Stimulated activated CD4-positive, alpha-beta T cell treated with anti-CD3 and anti-CD28 coated beads, Interleukin-15, amount 100 ng/mL, for 24 hours (primary cell): Measurements from ENCODE around the gene BUD13.
"Not testable (repeated sequence)": the region's sequence is repeated elsewhere in the genome, so short reads cannot be mapped to it uniquely, and the experiment has no call there.

Experiments
- DNase-seq: peaks from one replicate; pipeline ENCODE4 v3.0.0-alpha.2; 2020

Gene BUD13, protein sequence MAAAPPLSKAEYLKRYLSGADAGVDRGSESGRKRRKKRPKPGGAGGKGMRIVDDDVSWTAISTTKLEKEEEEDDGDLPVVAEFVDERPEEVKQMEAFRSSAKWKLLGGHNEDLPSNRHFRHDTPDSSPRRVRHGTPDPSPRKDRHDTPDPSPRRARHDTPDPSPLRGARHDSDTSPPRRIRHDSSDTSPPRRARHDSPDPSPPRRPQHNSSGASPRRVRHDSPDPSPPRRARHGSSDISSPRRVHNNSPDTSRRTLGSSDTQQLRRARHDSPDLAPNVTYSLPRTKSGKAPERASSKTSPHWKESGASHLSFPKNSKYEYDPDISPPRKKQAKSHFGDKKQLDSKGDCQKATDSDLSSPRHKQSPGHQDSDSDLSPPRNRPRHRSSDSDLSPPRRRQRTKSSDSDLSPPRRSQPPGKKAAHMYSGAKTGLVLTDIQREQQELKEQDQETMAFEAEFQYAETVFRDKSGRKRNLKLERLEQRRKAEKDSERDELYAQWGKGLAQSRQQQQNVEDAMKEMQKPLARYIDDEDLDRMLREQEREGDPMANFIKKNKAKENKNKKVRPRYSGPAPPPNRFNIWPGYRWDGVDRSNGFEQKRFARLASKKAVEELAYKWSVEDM

DNA sequence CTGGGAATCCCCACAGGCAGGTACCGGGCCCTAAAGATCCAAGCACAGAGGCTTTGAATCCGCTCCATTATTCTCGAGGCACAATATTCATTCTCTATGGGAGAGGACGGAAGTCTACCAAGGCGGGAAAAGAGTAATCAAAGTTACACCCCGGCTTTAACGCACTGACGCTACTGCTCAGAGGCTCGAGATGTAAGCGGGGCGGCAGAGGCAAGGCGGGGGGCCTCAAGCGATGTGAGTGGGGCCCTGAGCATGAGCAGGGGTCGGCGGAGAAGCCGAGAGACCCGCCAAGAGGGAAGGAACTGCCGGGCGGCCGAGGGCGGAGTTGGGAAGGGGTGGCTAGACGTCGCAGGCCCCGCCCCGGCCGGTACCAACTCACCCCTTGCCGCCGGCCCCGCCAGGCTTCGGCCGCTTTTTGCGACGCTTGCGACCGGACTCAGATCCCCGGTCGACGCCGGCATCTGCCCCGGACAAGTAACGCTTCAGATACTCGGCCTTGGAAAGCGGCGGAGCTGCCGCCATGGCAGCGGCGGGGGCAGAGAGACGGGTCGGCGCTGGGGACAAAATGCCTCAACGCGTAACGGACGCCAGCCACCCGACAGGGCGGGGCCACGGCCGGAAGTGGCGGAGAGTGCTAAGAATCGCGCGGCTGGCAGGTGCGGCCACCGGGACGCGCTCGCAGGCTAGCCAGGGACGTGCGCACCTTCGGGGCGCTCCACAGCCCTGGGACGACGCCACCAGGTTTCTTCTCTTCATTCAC, at the start of gene BUD13:
TSS of gene BUD13 (minus strand) at position 545 of the 760 bp plus-strand sequence. CDS start at position 522, 23 bp downstream.
- peak; percentile 96 for DNase-seq

DNA sequence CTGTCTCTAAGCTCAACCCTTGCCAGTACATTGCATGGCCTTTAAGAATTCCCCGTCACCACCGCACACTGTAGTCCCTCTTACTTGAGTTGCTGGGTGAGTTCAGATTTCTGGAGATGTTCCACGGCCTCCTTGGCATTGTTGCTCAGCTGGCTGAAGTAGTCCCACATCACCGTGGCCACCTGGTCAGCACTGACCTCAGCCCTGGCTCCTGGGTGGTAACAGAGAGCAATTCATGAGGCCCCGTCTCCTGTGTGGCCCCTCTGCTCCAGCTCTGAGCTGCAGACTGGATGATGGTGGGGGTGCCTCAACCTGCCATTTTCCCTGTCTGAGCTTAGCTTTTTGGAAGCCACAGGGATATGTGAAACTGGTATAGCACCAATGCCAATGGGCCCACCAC, 49.8 kb upstream of the BUD13 start:
- no peak for DNase-seq

DNA sequence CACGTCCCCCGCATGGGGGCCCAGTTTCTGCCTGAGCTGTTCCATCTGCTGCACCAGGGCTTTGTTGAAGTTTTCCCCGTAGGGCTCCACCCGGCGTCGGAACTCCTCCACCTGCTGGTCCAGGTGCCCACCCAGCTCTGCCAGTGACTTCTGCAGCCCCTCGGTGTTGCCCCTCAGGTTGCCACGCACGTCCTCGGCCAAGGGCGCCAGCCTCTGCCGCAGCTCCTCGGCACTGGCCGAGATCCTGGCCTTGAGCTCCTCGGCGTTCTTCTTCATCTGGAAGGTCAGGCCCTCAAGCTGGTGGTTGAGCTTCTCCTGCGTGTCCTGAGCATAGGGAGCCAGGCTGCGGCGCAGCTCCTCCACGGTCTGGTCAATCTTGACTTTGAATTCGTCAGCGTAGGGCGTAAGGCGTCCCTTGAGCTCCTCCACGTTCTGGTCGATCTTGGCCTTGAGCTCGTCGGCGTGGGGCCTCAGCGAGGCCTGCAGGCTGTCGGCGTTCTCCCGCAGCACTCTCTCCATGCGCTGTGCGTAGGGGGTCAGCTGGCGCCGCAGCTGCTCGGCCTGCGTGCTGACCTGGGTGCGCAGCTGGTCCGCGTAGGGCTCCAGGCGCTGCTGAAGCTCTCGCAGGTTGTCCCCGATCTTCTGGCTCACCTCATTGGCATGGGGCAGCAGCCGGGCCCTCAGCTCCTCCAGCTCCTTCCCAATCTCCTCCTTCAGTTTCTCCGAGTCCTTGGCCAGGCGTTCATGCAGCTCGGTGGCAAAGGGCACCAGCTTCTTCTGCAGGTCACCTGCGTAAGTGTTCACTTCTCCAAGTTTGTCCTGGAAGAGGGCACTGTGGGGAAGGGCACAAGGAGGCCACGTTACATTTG, 48.5 kb upstream of the BUD13 start:
- DNase-seq, result no peak

DNA sequence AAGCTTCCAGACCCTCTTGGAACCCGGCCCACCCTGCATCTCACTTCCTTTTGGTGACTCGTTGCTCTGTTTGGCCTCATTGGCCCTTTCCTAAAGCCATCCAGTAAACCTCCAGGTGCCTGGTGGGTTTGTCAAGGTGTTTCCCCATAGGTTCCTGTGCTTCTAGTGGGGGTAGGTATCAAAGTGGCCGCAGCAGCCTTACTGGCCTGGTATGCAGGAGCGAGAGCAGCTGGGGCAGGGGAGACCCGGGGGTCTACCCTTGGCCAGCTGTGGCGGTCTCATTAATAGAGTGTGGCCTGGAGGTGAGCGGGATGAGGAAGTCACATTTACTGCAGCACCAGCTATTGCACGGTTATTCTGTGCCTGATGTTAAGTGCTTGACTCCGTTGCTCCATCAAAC, 46.3 kb upstream of the BUD13 start:
- DNase-seq, result no peak

DNA sequence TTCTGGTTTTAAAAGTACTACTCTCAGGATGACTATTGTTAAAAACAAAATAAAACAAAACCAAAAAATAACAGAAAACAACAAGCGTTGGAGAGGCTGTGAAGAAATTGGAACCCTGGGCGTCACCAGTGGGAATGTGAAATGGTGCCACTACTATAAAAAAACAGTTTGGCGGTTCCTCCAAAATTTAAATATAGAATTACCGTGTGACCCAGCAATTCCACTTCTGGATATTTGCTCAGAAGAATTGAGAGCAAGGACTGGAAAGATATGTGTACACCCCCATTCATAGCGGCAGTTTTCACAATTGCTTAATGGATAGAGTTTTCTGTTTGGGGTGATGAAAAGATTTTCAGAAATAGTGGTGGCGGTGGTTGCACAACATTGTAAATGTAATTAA, 41.7 kb upstream of the BUD13 start:
- no peak for DNase-seq

DNA sequence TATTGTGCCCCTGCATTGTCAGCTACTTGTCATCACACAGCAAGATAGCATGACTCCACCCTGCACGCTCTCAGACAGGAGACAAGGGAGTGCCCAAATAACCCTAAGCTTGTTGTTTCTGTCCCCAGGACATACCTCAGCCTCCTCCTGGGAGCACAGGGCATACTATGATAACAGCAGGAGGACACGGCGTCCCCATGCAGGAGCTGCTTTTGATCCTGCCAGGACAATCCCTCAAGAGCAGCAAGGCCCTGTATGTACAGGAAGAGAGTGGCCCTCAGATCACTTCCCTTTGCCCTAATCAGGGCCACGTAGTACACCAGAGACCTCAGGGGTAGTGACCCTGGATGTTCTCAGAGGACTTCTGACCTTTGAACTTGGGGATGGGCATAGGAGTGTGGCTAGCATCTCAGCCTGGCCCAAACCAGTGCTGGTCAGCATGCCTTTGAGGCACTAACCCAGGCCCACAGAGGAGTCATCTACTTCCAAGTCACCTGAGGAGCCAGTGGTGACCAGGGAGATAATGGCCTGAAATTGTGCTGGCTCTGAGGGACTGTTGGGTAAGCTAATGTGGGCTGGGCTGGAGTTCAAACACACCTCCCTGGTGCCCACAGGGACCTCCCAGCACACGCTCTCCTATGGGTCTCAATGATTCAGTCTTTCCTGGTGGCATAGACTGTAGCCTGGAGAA, 41.1 kb upstream of the BUD13 start:
- DNase-seq, result no peak

DNA sequence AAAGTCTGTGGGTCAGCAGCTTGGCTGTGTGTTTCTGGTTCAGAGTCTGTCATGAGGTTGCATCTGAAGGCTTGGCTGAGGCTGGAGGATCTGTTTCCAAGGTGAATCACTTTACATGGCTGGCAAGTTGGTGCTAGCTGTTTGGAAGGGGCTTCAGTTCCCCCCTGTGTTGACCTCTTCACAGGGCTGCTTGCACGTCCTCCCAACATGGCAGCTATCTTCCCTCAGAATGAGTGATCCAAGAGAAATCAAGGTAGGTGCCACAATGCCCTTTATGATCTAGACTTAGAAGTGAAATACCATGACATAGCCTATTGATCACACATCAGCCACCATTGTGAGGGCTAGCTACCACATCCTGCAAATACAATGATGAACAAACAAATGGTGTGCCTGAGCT, 40.4 kb upstream of the BUD13 start:
- no peak for DNase-seq

DNA sequence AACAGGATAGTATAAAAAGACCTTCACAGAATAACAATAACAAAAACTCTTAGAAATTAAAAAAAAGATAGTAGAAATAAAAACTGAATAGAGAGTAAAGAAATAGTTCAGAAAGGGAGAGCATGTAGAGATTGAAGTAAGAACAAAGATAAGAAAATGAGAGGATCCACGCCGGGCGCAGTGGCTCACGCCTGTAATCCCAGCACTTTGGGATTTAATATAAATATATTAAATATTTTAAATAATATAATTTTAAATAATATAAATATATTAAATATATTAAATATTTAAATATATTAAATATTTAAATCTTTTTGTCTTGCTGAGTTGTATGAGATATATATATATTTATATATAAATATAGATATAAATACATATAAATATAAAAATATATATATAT, 39.3 kb upstream of the BUD13 start:
- no peak for DNase-seq

DNA sequence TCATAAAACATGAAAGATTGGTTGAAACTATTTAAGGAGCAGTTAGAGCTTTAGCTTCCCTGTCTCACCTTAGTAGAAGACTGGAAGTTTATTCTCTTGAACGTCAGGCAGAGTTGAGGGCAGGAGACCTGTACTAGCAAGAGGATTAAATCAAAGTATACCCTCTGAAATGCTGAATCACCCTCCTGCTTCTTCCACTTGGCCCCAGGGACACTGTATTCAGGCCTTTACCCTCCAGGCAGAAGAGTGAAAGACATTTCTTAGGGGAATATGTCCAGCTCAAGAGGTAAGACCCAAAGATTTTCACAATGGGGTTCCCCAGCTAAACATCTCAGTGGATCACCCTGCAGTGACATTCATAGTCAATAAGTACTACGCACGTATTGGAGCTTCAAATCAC, 38.4 kb upstream of the BUD13 start:
- DNase-seq, result no peak

DNA sequence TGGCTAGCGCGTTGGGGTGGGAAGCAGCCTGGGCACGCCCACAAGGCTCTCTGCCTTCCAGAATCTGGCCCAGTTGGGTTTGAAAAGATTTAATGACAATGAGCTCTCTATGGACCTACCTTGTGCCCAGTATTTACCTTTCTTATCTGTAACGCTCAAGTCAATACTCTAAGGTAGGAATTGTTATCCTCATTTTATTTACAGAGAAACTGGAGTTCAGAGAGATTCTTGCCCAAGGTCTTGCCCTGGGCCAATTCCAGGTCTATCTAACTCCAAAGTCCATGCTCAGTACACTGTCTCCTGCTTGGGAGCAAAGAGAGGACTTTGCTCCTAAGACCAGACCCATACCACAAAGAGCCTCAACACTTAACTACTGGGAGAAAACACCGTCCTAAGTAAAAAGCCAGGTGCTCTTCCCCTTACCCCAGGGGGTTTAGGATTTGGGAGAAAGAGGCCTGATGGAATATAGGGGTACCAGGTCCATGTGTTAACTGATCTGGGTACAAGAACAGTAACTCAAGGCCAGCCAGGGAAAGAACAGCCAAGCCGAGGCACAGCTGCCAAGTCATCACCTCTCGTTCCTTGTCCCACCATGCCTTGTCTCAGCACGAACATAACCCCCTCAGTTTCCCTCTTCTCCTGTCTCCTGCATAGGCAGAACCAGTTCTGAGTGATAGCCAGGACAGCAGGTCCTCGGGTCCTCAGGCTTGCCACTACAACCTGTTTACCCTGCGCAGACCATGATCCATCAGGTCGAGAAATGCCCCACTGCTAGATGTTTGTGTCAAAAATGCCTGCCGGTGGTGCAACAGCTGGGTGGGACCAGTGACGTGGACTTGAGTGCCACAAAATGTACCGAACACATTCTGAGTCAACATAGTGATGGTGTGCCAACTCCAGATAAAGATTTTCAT, 35.7 kb upstream of the BUD13 start:
- DNase-seq, result no peak

DNA sequence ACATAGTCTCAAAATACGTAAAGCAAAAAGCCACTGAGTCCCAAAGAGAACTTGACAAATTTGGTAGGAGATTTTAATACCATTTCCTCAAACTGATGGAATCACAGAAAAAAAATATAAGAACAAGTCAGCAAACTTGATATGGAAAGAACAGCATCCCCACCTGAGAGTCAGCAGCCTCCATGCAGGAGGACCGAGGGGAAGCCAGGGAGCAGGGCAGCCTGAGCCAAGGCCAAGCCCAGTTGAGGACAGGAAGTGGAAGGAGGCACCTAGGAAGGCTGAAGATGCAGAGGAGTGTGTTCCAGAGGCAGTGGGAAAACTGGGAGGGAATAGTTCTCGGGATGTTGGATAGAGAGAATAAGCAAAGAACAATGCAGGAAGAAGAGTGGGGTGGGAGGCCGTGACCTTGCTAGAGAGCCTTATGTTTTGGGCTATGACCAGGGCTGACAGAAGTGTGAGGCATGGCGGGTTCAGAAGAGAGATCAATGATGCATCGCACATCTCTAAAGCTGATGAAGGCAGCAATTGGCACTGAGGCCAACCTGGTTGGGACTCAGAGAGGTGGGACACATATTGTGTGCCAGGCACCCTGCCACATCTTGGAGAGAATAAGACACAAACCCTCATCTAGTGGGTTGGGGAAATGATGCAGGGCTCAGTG, 34.9 kb upstream of the BUD13 start:
- DNase-seq, result no peak

DNA sequence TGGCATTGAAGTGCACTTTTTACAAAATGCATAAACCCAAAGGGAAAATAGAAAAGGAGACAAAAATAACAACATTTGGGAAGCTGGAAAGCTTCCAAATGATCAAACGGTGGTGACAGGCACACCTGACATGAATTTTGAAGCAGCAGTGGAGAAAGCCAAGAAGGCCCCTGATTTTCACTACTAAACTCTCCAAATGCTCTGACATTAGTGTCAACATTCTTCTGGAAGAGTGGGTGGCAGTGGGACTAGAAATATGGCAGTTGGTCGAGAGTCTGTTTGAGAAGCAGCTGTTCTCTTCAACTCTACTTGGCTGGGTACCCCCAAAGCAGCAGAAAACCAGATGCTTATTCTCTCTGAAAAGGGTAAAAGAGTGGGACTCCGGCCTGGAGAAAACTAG, 31.2 kb upstream of the BUD13 start:
- no peak for DNase-seq

DNA sequence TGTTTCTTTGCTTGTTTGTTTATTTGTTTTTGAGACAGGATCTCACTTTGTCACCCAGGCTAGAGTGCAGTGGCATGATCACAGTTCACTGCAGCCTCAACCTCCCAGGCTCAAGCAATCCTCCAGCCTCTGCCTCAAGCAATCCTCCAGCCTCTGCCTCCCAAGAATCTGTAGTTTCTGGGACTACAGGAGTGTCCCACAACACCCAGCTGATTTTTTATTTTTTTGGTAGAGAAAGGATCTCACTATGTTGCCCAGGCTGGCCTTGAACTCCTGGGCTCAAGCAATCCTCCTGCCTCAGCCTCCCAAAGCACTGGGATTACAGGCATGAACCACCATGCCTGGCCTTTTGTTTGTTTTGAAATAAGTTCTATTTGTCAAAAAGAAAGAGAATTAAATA, 28.9 kb upstream of the BUD13 start:
- DNase-seq, result not testable (repeated sequence)

DNA sequence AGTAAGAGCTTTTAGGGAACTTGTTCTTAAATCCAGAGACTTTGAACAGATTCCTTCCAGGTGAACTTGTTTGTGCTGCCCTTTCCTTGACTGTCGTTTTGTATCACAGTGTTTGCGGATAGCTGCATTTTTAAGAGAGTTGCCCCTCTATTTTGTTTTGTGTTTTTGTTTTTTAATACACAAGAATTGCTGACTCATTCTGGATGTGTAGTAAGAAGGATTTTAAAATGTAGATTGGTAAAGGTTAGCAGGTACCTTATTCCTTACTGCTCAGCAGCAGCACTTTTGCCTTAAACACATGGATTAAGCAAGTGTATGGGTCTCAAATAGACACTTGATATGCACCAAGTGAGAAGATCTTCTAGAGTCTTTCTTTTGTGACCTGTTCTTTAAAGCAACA, 27.8 kb upstream of the BUD13 start:
- DNase-seq, result no peak

DNA sequence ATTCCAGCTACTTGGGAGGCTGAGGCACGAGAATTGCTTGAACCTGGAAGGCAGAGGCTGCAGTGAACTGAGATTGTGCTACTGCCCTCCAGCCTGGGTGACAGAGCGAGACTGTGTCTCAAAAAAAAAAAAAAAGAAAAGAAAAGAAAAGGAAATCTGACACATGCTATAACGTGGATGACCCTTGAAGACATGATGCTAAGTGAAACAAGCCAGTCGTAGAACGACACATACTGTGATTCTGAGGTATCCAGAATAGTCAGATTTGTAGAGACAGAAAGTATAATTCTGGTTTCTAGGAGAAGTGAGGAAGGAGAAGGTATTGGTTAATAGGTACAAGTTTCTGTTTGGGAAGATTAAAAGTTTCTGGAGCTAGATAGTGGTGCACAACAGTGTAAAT, 25.6 kb upstream of the BUD13 start:
- DNase-seq, result no peak

DNA sequence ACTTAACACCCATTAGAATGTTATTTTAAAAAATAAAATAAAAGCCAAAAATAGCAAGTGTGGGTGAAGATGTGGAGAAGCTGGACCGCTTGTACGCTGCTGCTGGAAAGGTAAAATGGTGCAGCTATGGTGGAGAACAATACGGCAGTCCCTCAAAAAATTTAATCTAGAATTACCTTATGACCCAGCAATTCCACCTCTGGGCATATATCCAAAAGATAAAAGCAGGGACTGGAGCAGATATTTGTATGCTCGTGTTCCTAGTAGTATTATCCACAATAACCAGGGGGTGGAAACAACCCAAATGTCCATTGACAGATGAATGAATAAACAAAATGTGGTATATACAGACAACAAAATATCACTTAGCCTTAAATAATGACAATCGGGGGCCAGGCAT, 25.0 kb upstream of the BUD13 start:
- no peak for DNase-seq

DNA sequence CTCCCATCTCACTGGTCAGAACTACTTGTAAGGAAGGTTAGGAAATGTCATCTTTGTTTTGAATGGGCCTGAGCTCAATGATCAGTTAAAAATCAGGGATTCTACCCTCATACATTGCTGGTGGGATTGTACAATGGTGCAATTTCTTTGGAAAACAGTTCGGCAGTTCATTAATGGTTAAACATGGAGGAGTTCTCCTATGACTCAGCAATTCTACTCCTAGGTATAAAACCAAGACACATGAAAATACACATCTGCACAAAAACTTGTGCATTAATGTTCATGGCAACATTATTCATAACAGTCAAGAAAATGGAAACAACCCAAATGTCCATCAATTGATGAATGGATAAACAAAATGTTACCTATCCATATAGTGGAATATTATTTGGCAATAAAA, 23.8 kb upstream of the BUD13 start:
- no peak for DNase-seq

DNA sequence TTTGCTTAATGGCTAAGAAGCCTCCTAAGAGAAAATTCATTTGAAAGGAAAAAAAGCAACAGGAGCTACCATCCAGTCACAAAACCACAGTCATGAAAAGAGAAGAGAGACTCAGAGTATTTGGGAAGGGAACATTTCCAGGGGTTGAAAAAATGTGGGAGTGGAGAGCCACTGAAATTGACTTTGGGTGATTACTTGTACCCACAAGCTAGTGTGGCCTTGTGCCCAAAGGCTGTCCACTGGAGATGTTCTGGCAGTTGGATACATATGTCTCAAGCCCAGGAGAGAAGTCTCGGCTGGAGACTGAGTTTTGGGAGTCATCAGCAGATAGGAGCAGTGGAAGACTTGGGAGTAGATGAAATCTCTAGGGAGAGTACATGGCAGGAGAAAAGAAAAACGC, 22.1 kb upstream of the BUD13 start:
- DNase-seq, result no peak

DNA sequence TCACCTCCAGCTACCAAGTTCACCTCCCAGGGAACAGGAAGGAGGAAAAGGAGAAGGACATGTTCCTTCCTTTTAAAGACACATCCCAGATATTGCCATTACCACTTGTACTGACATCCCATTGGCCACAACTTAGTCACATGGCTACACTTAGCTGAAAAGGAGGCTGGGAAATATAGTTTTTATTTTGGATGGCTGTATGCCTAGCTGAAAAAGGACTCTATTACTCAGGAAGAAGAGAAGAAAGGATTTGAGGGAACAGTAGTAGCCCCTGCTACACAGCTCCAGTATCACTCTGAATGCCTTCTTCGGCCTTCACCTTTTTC, 20.9 kb upstream of the BUD13 start:
- no peak for DNase-seq

DNA sequence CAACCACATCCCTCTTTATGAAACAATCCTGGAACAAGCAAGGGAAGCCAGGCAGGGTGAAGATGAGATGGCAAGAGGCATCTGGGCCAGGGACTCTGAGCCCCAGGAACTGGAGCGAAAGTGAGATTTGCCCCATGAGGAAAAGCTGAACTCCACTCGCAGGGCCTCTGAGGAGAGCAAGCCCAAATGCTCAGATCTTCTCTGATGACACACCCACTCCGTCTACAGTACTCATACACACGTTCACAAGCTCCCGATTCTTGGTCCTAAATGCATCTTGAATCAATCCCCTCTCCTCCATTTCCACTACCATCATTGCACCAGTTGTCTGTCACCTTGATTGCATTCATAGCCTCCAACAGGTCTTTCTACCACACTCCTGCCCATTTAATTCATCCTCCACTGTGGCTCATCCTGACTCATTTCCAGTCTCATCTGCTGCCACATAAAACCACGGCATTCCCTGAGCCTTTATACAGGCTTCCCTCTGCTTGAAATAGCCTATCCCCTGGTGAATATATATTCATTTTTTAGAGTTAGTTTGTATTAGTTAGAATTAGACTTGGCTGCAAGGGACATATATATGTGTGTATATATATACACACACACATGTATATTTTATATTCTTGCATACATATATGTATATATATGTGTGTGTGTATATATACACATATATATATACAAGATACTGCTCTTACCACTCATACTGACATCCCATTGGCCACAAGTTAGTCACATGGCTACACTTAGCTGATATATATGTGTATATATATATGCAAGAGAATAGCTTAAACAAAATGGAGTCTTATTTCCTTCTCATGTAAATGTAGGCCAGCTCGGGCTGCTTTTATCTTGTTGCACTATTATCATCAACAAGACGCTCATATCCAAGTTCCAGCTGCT, 20.3 kb upstream of the BUD13 start:
- no peak for DNase-seq
